Erythroblast (primary cell): ENCODE results near the gene RGS7.

Experiments
- GATA1 ChIP-seq: IDR thresholded peaks from 2 replicates; pipeline ENCODE4 v1.6.1; 2011; ENCODE audit warnings: low read depth, mild to moderate bottlenecking, control low read depth, low read length, moderate library complexity
- POLR2A ChIP-seq: IDR thresholded peaks from 2 replicates; pipeline ENCODE4 v1.6.1; 2011; ENCODE audit warnings: mild to moderate bottlenecking, low read length

DNA sequence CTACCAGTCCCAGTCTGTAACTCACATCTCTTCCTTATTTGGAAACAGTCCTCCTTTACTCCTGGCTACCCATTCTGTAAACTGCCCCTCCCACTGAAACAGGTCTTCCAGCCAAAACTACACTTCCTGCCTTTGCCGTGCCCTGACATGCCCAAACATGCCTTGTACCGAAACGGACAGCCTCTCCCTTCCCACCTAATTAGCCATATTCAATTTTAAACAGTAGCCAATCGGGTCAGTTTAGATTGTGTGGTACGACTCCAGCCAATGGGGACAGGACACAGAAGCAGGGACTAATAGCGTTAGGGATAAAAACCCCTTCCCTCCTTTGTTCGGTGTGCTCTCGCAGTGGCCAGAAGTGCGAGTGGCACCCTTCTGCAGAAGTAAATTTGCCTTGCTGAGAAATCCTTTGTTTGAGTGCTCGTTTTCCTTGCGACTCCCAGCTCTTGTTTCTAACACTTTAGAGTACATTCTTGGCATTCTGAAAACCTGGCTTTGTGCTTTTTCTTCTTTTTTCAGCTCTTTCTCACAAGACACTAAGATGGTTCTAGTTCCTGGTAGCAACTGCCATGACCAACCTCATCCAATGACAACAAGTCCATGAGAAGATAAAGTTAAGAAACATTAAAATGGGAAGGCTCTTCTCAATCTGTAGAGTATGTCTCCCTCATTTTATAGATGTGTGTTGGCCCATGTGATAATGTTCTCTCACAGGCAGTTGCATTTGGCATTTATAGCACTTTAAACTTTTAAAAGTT lies 419.9 kb downstream of the RGS7 start:
- no peak for TF ChIP-seq POLR2A
- TF ChIP-seq GATA1, result no peak
